K562 (cell line): ENCODE data around the gene ZNF625. TPM values are rescaled to one million over a fixed set of nuclear protein-coding genes. Genes with fewer than 3 reads are reported as not detected.

ENCODE experiments used
- ATAC-seq: fragments of 200-7000 bp; cut with Tn5 transposase; 3 replicates; pipeline ENCODE4 v1.9.1; 2020; ENCODE audit warnings: moderate library complexity
- BruUV-seq: library from RNA; stranded (reverse); fragments of 400-500 nt; replicated peaks from 2 replicates; lab custom pipeline; 2021; lab: Mats Ljungman, UMichigan
- CTCF ChIA-PET: fragments of 300-600 bp; formaldehyde crosslinking; extraction: SDS; loops from one replicate; lab custom pipeline; 2021; ENCODE audit warnings: low intra/inter-chr PET ratio; lab: Yijun Ruan, JAX
- POLR2A ChIA-PET: fragments of 300-600, 350-650 bp; sonication (Branson Sonifier 250); formaldehyde crosslinking; extraction: SDS; loops from one replicate; lab custom pipeline; 2021; ENCODE audit warnings: antibody characterized with exemption, inconsistent platforms; lab: Yijun Ruan, JAX
- DNase-seq, 4 experiments: peaks; one replicate each; pipeline versions ENCODE4 v3.0.0 to v3.0.0-alpha.2; 2011 to 2018; ENCODE audit warnings: low spot score in 3 of 4, mixed read lengths in 3 of 4; ENCODE audit errors: extremely low read depth in 1 of 4
- FAIRE-seq: peaks from 2 replicates; lab custom pipeline; 2011; peaks lifted over from hg19 to GRCh38; lab: Jason Lieb, UNC
- H2AFZ ChIP-seq: 2 replicates; pipeline ENCODE4 v1.6.0; 2011; ENCODE audit warnings: low read depth, low read length, control low read depth, inconsistent platforms
- H3K27ac ChIP-seq: fragments of 200-600 bp; 3 replicates; pipeline ENCODE4 v1.8.0; 2011; ENCODE audit warnings: low read depth, mild to moderate bottlenecking, control low read depth, inconsistent platforms, low read length, moderate library complexity, mixed read lengths; ENCODE audit errors: extremely low read depth
- H3K27me3 ChIP-seq, 2 experiments: fragments of 300-600 bp in 1 of 2; 2 replicates in 1 of 2; 3 replicates in 1 of 2; pipeline versions ENCODE4 v1.6.0 to v1.8.0; 2011; ENCODE audit warnings: inconsistent platforms in 2 of 2, low read length in 2 of 2, mild to moderate bottlenecking in 1 of 2, mixed read lengths in 1 of 2, moderate library complexity in 1 of 2; ENCODE audit not compliant: control insufficient read depth in 2 of 2, insufficient read depth in 2 of 2
- H3K36me3 ChIP-seq: fragments of 300-600 bp; 3 replicates; pipeline ENCODE4 v1.8.0; 2011; ENCODE audit warnings: mild to moderate bottlenecking, low read length, inconsistent platforms; ENCODE audit not compliant: control insufficient read depth, insufficient read depth
- H3K4me1 ChIP-seq, 2 experiments: fragments of 200-600 bp in 1 of 2; replicated peaks in 1 of 2; 2 replicates in 1 of 2; 3 replicates in 1 of 2; pipeline versions ENCODE4 v1.5.1 to v1.8.0; 2011; ENCODE audit warnings: inconsistent platforms in 2 of 2, low read length in 2 of 2, mild to moderate bottlenecking in 1 of 2, mixed read lengths in 1 of 2, moderate library complexity in 1 of 2; ENCODE audit not compliant: control insufficient read depth in 2 of 2, insufficient read depth in 2 of 2
- H3K4me2 ChIP-seq: 2 replicates; pipeline ENCODE4 v1.6.1; 2011; ENCODE audit warnings: low read length, control low read depth, inconsistent platforms, mixed read lengths; ENCODE audit not compliant: insufficient read depth
- H3K4me3 ChIP-seq: fragments of 200-600 bp; sonication (generic), shearing (Covaris generic); 2 replicates; pipeline ENCODE4 v1.5.1; 2016; ENCODE audit warnings: control low read depth, inconsistent platforms
- H3K79me2 ChIP-seq: fragments of 200-600 bp; 3 replicates; pipeline ENCODE4 v1.8.0; 2011; ENCODE audit warnings: low read length, inconsistent platforms; ENCODE audit not compliant: control insufficient read depth, insufficient read depth
- H3K9ac ChIP-seq, 2 experiments: 2 replicates each; pipeline versions ENCODE4 v1.6.0 to v1.6.1; 2011; ENCODE audit warnings: low read depth in 2 of 2, low read length in 2 of 2, control low read depth in 1 of 2, inconsistent platforms in 1 of 2, mild to moderate bottlenecking in 1 of 2, mixed read lengths in 1 of 2; ENCODE audit not compliant: insufficient read depth in 1 of 2
- H3K9me1 ChIP-seq: one replicate; pipeline ENCODE4 v1.6.0; 2011; ENCODE audit warnings: inconsistent platforms, mild to moderate bottlenecking, low read length, moderate library complexity; ENCODE audit not compliant: control insufficient read depth, insufficient read depth
- H3K9me3 ChIP-seq: replicated peaks from 2 replicates; pipeline ENCODE4 v1.5.1; 2011; ENCODE audit warnings: low read depth, low read length, inconsistent platforms; ENCODE audit not compliant: control insufficient read depth, insufficient read depth
- H4K20me1 ChIP-seq: replicated peaks from 2 replicates; pipeline ENCODE4 v1.6.1; 2011; ENCODE audit warnings: low read length, inconsistent platforms, mixed read lengths; ENCODE audit not compliant: control insufficient read depth, insufficient read depth
- BRD4 ChIP-seq: fragments of 200-600 bp; sonication (generic); IDR thresholded peaks from 2 replicates; pipeline ENCODE4 v1.6.1; 2017; ENCODE audit warnings: inconsistent platforms
- BRF1 ChIP-seq: IDR thresholded peaks from 3 replicates; pipeline ENCODE4 v1.6.1; 2011; ENCODE audit warnings: borderline replicate concordance, mild to moderate bottlenecking; ENCODE audit not compliant: insufficient read length; ENCODE audit errors: extremely low read depth
- CHCHD3 ChIP-seq: fragments of 250-450 bp; sonication (Bioruptor Pico); IDR thresholded peaks from 2 replicates; pipeline ENCODE4 v2.1.2; 2022; ENCODE audit warnings: mild to moderate bottlenecking
- NFIX ChIP-seq: fragments of 250-450 bp; sonication (Bioruptor Pico); IDR thresholded peaks from 2 replicates; pipeline ENCODE4 v1.4.0; 2020; ENCODE audit warnings: low read depth, mild to moderate bottlenecking, moderate library complexity
- NR3C1 ChIP-seq: sonication (generic); formaldehyde crosslinking; IDR thresholded peaks from 2 replicates; pipeline ENCODE4 v1.8.1; 2022; ENCODE audit warnings: missing genetic modification reagents
- PREB ChIP-seq: sonication (generic); formaldehyde crosslinking; IDR thresholded peaks from 2 replicates; pipeline ENCODE4 v1.8.1; 2023; ENCODE audit warnings: mild to moderate bottlenecking, missing genetic modification reagents
- TCF15 ChIP-seq: fragments of 250-450 bp; sonication (Bioruptor Pico); IDR thresholded peaks from 2 replicates; pipeline ENCODE4 v1.8.0; 2022; ENCODE audit warnings: moderate library complexity, mild to moderate bottlenecking, inconsistent platforms
- ZBTB17 ChIP-seq: fragments of 450-650 bp; formaldehyde crosslinking; IDR thresholded peaks from 2 replicates; pipeline ENCODE4 v1.4.0; 2020; ENCODE audit warnings: mild to moderate bottlenecking
- ZNF274 ChIP-seq: IDR thresholded peaks from 2 replicates; pipeline ENCODE4 v1.6.1; 2011; ENCODE audit warnings: low read depth, mild to moderate bottlenecking, low read length, moderate library complexity, borderline replicate concordance
- ZNF75A ChIP-seq: fragments of 450-650 bp; formaldehyde crosslinking; IDR thresholded peaks from 2 replicates; pipeline ENCODE4 v1.4.0; 2020; ENCODE audit warnings: mild to moderate bottlenecking
- WGBS: fragments of 100-300 bp; shearing (Covaris generic); methylation state at CpG from one replicate; pipeline ENCODE4 v1.1.6; 2016; ENCODE audit warnings: low coverage, mixed read lengths; ENCODE audit not compliant: insufficient coverage; ENCODE audit errors: missing lambda C conversion rate; 5-methylcytosine and 5-hydroxymethylcytosine counted together
- in situ Hi-C: fragments of 300-500 bp; cut with MboI; formaldehyde crosslinking; loops from 4 replicates; pipeline ENCODE4 v1.15.0; 2018; ENCODE audit warnings: inconsistent platforms, mixed read lengths
- intact Hi-C: fragments of 100-400 bp; cut with micrococcal nuclease; formaldehyde crosslinking; loops from 2 replicates; pipeline ENCODE4 v1.14.2; 2022
- polyA plus RNA-seq, 8 experiments: library from polyadenylated mRNA; depleted of rRNA in 4 of 8; stranded (reverse) in 5 of 8; unstranded in 3 of 8; fragments of >200 nt; fragmentation: Nextera tagmentation in 2 of 8; fragmentation: Illumina TruSeq in 1 of 8; extraction: Ambion mirVana in 2 of 8; extraction: Trizol in 1 of 8; gene quantifications; 2 replicates each; pipeline versions ENCODE4 v1.2.1 to v1.2.3, GENCODE V29; 2011 to 2014; ENCODE audit warnings: inconsistent platforms in 1 of 8, missing spikeins in 1 of 8
- total RNA-seq, 7 experiments: library from RNA; depleted of rRNA in 6 of 7; stranded (reverse); fragments of >200 nt in 6 of 7; fragmentation: Illumina TruSeq in 2 of 7; extraction: Trizol in 2 of 7; gene quantifications; 2 replicates each; pipeline versions ENCODE4 v1.2.1 to v1.2.3, GENCODE V29; 2011 to 2021; ENCODE audit warnings: low replicate concordance in 1 of 7
- TF ChIP-seq, protein P1 (sequence below): fragments of 450-650 bp; formaldehyde crosslinking; conservative IDR thresholded peaks from 2 replicates; pipeline ENCODE4 v1.4.0; 2022; ENCODE audit warnings: mild to moderate bottlenecking, missing genetic modification characterization
- TF ChIP-seq, protein P2 (sequence below): sonication (generic); formaldehyde crosslinking; IDR thresholded peaks from 2 replicates; pipeline ENCODE4 v1.9.0; 2022; ENCODE audit warnings: mild to moderate bottlenecking, missing genetic modification reagents

The ZNF625 gene
- total and polyA plus RNA-seq, 9 of the 15 experiments (the other 6 are each of a cell fraction or from before 2014, with no cell fraction given), result 0.07 to 0.09 TPM; not detected in 7

DNA sequence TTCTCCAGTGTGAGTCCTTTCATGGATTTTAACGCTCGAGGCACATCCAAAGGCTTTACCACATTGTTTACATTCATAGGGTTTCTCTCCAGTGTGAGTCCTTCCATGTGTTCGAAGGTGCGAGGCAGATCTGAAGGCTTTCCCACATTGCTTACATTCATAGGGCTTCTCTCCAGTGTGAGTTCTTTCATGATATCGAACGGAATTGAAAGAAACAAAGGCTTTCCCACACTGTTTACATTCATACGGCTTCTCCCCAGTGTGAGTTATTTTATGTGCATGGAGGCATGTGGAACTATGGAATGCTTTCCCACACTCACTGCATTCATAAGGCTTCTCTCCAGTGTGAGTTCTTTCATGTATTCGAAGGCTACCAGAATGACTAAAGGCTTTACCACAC lies 11.2 kb downstream of the ZNF625 start:
- in situ Hi-C loops (loop anchor here (10.0 kb wide), 1 partner anchor 351 kb away; the partner anchor contains the start of gene ZNF491), intact Hi-C loops (no loop called here)
- ChIA-PET CTCF (no interaction called here), POLR2A (no interaction called here)
- ATAC-seq, result no peak
- Histone ChIP-seq H3K36me3 (no peaks in the 10 kb centered on the region), H3K4me1 (peaks cover 3 to 5% of the 10 kb centered on the region in 2 experiments; a peak in 3 of 5 replicates), H3K9ac (no peak overlapping the region), H3K79me2 (no peaks in the 10 kb centered on the region), H3K27ac (no peak overlapping the region), H3K27me3 (no peaks in the 10 kb centered on the region; a peak in 1 of 5 replicates), H2AFZ (no peak overlapping the region), H3K9me3 (peaks cover 5% of the 10 kb centered on the region; the same call in 1 of the 2 replicates), H3K4me3 (no peak overlapping the region), H3K9me1 (no peaks in the 10 kb centered on the region), H4K20me1 (no peaks in the 10 kb centered on the region), H3K4me2 (no peak overlapping the region)
- no TSS peak for BruUV-seq
- TF ChIP-seq ZNF75A, result peak; percentile 86
- TF ChIP-seq, protein P1, sequence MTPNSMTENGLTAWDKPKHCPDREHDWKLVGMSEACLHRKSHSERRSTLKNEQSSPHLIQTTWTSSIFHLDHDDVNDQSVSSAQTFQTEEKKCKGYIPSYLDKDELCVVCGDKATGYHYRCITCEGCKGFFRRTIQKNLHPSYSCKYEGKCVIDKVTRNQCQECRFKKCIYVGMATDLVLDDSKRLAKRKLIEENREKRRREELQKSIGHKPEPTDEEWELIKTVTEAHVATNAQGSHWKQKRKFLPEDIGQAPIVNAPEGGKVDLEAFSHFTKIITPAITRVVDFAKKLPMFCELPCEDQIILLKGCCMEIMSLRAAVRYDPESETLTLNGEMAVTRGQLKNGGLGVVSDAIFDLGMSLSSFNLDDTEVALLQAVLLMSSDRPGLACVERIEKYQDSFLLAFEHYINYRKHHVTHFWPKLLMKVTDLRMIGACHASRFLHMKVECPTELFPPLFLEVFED (CRISPR knock-in tag), result no peak
- TF ChIP-seq ZNF274, result peak; percentile 67; the same call in 1 of the 2 replicates
- FAIRE-seq, result no peak
- WGBS, result 5% methylated on average over 8 of the region's 8 CpGs
- DNase-seq, result no peak

DNA sequence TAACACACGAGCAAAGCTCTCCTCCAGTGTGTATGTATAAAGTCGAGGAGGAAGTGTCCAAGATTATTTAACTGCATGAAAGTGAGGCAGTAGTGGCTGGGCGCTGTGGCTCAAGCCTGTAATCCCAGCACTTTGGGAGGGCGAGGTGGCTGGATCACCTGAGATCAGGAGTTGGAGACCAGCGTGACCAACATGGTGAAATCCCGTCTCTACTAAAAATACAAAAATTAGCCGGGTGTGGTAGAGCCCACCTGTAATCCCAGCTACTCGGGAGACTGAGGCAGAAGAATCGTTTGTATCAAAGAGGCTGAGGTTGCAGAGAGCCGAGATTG lies 15.2 kb downstream of the ZNF625 start:
- H3K36me3 ChIP-seq, result peaks cover 3% of the 10 kb centered on the region; the same call in 1 of the 3 replicates
- 18% methylated on average over 10 of the region's 10 CpGs for WGBS
- H3K4me3 ChIP-seq, result no peak overlapping the region
- intact Hi-C loops (loop anchor here (1.0 to 5.0 kb wide), 7 partner anchors 51 to 260 kb away; no protein-coding TSS in a partner anchor), in situ Hi-C loops (loop anchor here (5.0 to 10.0 kb wide), 3 partner anchors 264 to 479 kb away; partner anchors contain the start of gene ZNF491)
- DNase-seq, result no peak
- H3K9ac ChIP-seq, result no peak overlapping the region
- peaks cover 5% of the 10 kb centered on the region; the same call in 1 of the 2 replicates for H3K9me3 ChIP-seq
- no peaks in the 10 kb centered on the region; a peak in 1 of 5 replicates for H3K27me3 ChIP-seq
- POLR2A ChIA-PET, result no interaction called here
- no peak for ATAC-seq
- no peaks in the 10 kb centered on the region; the same call in 2 of the 3 replicates for H3K79me2 ChIP-seq
- H4K20me1 ChIP-seq, result no peaks in the 10 kb centered on the region
- no TSS peak for BruUV-seq
- no peak overlapping the region for H3K27ac ChIP-seq
- peak overlapping the region; percentile 87 for H2AFZ ChIP-seq
- H3K4me1 ChIP-seq, result peaks cover 5 to 12% of the 10 kb centered on the region in 2 experiments; a peak in 4 of 5 replicates
- H3K9me1 ChIP-seq, result no peaks in the 10 kb centered on the region
- CTCF ChIA-PET, result interaction anchor here (0.6 to 1.2 kb wide), 3 partner anchors 82 to 374 kb away, joined by 3 to 7 read pairs (median 4); no protein-coding TSS in a partner anchor
- FAIRE-seq, result no peak
- H3K4me2 ChIP-seq, result peak overlapping the region; percentile 85
- TF ChIP-seq CHCHD3 (CRISPR knock-in tag) (no peak), PREB (CRISPR knock-in tag) (no peak), NR3C1 (no peak), ZBTB17 (no peak), TCF15 (CRISPR knock-in tag) (no peak), BRD4 (no peak), NFIX (CRISPR knock-in tag) (no peak), BRF1 (no peak)
- TF ChIP-seq, protein P2, sequence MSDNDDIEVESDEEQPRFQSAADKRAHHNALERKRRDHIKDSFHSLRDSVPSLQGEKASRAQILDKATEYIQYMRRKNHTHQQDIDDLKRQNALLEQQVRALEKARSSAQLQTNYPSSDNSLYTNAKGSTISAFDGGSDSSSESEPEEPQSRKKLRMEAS, result no peak
